ENCODE data around the gene TPD52L1.
"Not testable (repeated sequence)": the region's sequence is repeated elsewhere in the genome, so short reads cannot be mapped to it uniquely, and the experiment has no call there.

TPD52L1 gene

GRCh38 chr6:125153391-125154117 is at the start of gene TPD52L1:
Gene TPD52L1 (plus strand): TSS chr6:125153773. CDS start chr6:125153952, 179 bp downstream.
- DNase-seq = peak; percentile 77

- no peak for DNase-seq
Measured at GRCh38 chr6:125104425-125104824, 49.1 kb upstream of the TPD52L1 start.

- no peak for DNase-seq
Measured at GRCh38 chr6:125107048-125107447, 46.5 kb upstream of the TPD52L1 start.

- DNase-seq = no peak
Measured at GRCh38 chr6:125107896-125108295, 45.7 kb upstream of the TPD52L1 start.

- no peak for DNase-seq
Measured at GRCh38 chr6:125110056-125110455, 43.5 kb upstream of the TPD52L1 start.

- no peak for DNase-seq
Measured at GRCh38 chr6:125111219-125111983, 42.2 kb upstream of the TPD52L1 start.

- no peak for DNase-seq
Measured at GRCh38 chr6:125112934-125113333, 40.6 kb upstream of the TPD52L1 start.

- DNase-seq = peak; percentile 55
Measured at GRCh38 chr6:125114248-125114858, 39.2 kb upstream of the TPD52L1 start.

- DNase-seq = no peak
Measured at GRCh38 chr6:125116170-125116569, 37.4 kb upstream of the TPD52L1 start.

GRCh38 chr6:125116710-125117109 is 36.9 kb upstream of the TPD52L1 start:
- DNase-seq = no peak

- DNase-seq = no peak
Measured at GRCh38 chr6:125117818-125118217, 35.8 kb upstream of the TPD52L1 start.

GRCh38 chr6:125120054-125120590 is 33.5 kb upstream of the TPD52L1 start:
- no peak for DNase-seq

GRCh38 chr6:125121894-125122293 is 31.7 kb upstream of the TPD52L1 start:
- DNase-seq = no peak

- DNase-seq = no peak
Measured at GRCh38 chr6:125123051-125123450, 30.5 kb upstream of the TPD52L1 start.

GRCh38 chr6:125123468-125124048 is 30.0 kb upstream of the TPD52L1 start:
- no peak for DNase-seq

- DNase-seq = no peak
Measured at GRCh38 chr6:125124049-125124669, 29.4 kb upstream of the TPD52L1 start.

GRCh38 chr6:125125856-125126255 is 27.7 kb upstream of the TPD52L1 start:
- DNase-seq = not testable (repeated sequence)

GRCh38 chr6:125129354-125129753 is 24.2 kb upstream of the TPD52L1 start:
- no peak for DNase-seq

GRCh38 chr6:125132058-125132457 is 21.5 kb upstream of the TPD52L1 start:
- DNase-seq = no peak

GRCh38 chr6:125136378-125136777 is 17.2 kb upstream of the TPD52L1 start:
- DNase-seq = no peak

GRCh38 chr6:125138083-125138482 is 15.5 kb upstream of the TPD52L1 start:
- no peak for DNase-seq

GRCh38 chr6:125140808-125141207 is 12.8 kb upstream of the TPD52L1 start:
- no peak for DNase-seq

- DNase-seq = no peak
Measured at GRCh38 chr6:125142618-125143017, 11.0 kb upstream of the TPD52L1 start.

All from stimulated activated CD4-positive, alpha-beta T cell treated with anti-CD3 and anti-CD28 coated beads, Interleukin-15, amount 100 ng/mL, for 24 hours (primary cell).